Stimulated activated CD8-positive, alpha-beta memory T cell treated with anti-CD3 and anti-CD28 coated beads, Interleukin-12 subunit alpha, Interleukin-12 subunit beta, amount 100 ng/mL, for 4 hours (primary cell): ENCODE results near the gene AAR2.

Experiments
- DNase-seq: peaks from one replicate; pipeline ENCODE4 v3.0.0-alpha.2; 2020; ENCODE audit warnings: low read depth

AAR2 gene

GRCh38 chr20:36260316-36260715 lies 24.0 kb downstream of the AAR2 start:
- DNase-seq, result no peak

GRCh38 chr20:36261389-36262105 lies 25.3 kb downstream of the AAR2 start:
- DNase-seq, result no peak

- DNase-seq, result no peak
These were observed 26.2 kb downstream of the AAR2 start for GRCh38 chr20:36262440-36262839.

GRCh38 chr20:36264426-36265246 lies 28.4 kb downstream of the AAR2 start:
- no peak for DNase-seq

- no peak for DNase-seq
These were observed 29.9 kb downstream of the AAR2 start for GRCh38 chr20:36266189-36266588.

DNA sequence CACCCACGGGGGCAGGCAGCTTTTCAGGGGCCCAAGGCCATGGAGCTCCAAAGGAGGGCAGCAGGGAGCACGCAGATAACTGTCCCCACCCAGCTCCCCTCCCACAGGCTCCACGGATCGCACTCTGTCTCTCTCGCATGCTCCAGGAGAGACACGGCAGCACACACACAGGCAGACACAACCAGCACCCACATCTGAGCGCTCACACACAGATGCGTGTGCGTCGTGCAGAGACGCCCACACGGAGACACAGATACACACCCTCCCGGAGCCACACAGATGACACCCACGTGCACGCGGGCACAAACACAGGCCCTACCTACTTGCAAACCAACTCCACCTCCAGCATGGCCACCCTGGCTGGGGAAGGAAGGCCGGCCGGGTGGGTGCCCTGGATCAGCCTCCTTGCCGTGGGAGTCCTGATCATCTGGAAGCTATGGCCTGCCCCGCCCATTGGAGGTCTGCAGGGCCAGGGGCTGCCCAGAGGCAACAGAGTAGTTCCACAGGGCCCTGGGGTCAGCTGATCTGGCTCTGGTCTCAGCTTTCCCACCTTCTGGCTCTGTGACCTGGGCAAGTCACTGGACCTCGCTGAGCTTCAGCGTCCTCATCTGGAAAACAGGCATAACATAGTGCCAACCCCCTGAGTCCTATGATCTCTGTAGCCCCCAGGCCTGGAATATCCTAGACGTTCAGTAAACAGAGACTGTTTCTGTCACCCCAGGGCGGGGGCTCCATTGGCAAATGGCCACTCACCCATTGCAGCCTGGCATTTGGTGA lies 31.5 kb downstream of the AAR2 start:
- DNase-seq, result no peak

DNA sequence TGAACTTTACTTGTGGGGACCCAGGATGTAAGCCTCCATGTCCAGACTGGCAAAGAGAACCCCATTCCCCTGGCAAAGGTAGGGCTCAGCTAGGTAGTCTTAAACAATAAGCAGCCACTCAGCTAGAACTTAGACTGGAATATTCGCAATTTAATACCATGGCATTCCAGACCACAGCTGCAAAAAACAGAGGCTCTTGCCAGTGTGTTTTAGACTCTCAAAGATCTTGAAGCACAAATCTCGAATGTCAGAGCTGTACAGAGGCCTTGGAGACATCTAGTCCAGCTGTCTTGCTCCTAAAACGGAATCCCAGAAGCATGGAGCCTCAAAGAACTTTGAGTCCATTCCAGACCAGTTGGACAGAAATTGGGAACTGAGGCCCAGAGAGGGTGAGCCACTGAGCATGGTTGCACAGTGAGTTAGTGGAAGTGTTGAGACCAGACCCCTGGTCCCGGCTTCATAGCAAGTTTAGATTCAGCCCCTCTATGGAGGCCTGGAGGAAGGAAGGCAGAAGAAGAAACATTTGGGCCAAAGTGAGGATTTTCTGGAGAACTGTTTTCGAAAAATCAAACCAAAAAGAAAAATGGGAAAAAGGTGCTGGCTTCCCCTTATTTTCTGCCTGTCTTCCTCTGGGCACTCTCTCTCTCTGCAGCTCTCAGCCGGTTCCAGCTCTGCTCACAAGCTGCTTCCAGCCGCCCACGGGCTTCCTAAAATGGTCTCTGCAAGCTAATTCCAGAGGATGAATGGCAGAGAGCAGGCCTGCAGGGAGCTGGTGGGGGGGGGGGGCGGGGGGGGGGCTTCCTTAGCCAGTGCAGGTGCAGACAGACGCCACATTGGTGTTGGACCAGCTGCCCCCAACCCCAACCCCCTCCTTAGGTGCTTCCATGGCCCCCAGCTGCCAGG lies 32.4 kb downstream of the AAR2 start:
- DNase-seq, result no peak

DNA sequence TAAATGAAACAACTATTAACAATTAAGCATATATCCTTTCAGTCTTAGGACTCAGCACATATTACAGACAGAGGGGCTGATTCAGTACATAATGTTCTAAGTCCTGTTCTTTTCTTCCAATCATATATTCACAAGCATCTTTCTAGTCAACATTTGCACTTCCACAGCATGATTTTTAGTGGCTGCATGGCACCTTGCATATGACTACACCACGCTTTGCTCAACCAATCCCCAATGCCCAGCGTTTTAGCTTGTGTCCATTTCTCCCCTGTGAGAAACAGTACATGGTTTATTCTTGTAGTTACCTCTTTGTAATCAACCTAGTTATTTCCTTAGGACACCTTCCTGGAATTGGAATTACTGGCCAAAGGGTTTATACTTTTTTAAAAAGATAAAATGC lies 33.2 kb downstream of the AAR2 start:
- DNase-seq, result no peak

DNA sequence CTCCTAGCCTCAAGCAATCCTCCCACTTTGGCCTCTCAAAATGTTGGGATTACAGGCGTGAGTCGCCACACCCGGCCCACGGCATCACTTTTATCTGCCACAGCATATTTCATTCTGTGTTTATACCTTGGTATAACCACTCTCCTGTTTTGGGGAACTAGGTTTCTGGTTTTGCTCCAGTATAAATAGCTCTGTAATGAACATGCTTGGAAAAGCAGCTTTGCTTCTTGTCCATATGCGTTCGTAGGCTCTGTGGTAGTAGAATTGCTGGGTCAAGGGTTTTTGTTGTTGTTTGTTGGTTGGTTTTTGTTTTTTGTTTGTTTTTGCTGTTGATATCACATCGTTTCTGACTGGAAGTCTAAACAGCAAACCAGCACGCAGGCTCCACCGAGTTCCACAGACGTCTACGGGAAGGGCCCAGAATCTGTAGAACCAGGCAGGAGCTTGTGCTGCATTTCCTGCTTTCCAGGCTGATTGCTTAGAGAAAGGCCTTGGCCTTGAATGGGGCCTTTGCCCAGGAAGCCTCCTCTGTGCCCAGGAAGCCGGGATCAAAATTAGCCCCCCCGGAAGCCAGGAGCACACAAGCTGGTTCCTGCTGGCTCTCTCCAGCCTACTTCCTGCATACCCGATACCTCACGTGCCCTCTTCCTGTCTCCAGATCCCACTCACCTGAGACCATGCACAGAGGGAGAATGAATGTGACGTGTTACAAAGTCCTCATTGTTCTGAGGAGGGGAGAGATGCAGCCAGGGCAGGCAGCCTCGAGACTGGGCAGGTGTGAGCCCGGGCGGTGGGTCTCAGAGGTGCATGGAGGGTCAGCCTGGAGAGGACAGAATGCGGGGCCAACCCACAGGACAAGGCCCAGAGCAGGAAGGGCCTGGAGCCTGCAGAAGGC lies 34.7 kb downstream of the AAR2 start:
- no peak for DNase-seq

DNA sequence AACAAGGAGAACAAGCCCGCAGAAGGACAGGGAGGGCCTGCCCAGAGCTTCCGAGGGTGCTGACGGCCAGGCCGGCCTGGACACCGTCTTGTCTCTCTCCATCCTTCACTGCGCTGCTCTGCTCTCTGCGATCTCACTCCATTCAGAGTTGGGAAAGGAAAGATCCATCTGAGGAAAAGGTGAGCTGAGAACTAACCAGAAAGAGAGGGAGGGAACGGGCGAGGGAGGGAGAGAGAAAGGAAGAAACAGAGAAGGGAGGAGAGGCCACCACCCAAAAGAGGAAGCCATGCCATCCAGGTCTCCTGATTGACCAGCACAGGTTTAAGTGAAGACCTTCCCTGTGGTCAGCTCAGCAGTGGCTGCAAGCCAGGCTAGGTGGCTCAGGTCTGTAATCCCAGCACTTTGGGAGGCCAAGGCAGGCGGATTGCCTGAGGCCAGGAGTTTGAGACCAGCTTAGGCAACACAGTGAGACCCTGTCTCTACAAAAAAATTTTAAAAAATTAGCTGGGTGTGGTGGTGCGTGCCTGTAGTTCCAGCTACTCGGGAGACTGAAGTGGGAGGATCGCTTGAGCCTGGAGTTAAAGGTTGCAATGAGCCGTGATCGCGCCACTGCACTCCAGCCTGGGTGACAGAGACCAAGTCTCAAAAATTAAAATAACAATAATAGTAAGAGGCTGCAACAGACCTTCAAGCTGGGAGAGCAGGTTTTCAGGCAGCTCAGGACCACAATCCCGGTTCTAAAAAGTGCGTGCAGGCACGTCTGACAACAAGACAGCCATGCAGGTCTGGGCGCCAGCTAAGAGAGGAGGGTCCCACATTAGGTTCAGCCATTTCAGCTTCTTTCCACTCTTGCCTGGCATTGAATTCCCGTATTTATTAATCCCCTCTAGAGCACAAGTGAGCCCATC lies 35.6 kb downstream of the AAR2 start:
- DNase-seq, result no peak

DNA sequence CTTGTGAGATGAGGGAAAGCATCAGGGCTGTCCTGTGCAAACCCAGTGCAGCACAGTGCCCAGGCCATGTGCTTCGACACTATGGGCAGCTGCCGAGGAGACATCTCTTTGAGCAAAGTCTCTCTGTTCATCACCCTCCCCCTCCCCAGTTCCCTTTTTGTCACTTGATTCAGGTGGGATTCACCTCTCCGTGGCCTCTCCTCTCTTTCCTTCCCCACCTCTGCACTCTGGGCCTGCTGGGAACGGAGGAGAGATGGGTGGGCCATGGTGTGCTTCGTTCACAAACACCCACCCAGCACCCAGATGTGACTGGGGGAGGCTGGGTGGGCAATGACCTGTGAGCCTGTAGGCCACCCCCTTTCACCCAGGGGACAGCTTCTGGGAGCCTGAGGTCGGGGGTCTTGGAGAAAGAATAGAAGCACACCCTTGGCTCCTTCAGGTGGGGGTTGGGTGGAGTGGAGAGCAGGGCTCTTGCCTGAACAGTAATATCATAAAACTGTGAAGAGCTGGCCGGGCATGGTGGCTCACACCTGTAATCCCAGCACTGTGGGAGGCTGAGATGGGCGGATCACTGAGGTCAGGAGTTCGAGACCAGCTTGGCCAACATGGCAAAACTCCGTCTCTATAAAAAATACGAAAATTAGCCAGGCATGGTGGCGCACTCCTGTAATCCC lies 36.4 kb downstream of the AAR2 start:
- no peak for DNase-seq

DNA sequence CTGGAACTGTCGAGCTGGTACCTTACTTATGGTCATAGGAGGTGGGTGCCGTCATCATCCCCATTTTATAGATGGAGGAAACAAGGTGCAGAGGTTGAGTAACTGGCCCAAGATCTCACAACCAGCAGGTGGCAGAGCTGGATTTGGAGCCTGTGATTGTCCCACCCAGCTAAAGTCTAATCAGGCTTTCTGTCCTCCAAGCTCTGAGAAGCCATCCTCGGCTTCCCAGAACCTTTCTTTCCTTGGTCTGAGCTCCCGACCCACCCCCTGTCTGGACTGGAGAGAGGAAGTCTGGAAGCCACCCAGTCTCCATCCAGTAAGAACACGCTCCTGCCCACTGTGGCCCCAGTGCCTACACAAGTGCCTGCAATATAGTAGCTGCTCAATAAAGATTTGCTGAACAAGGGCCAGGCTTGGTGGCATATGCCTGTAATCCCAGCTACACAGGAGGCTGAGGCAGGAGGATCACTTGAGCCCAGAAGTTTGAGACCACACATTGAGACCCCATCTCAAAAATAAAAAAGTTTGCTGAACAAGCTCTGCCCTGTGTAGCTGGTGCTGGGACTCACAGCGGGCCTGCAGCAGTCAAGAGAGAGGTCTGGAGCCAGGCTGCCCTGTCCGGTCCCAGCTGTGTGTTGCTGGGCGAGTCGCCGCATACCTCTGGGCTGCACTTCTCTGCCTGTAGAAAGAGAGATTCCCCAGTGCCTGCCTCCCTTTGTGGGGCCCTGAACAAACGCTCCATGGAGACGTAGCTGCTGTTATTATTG lies 37.3 kb downstream of the AAR2 start:
- no peak for DNase-seq

DNA sequence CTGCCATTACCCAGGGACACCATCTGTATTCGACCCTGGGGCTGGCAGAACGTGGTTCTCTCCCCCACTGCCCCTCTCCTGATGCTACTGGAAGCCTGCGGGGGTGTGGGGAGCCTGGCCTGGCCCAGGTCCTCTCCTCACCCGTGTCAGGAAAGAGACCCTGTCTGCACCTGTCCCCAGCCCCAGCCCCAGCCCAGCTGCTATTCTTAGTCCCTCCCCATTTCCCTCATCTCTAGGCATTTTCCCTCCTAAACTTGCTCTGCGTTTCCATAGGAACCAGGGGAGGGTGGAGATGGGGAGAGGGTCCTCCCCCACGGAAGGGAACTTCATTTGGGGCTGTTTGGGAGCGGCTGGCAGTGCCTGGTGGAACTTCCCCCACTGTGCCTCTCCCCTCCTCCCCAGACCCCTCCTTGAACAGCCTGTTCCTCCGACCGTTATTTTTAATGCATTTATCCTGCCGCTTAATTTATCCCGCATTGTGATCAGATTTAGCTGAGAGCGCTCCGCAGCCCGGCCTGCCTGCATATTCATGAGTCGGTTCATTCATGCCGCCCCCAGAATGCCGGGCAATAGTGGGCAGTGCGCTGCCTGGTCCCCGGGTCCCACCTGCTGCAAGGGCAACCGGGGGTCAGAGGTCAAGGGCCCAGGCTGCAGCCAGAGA lies 38.0 kb downstream of the AAR2 start:
- DNase-seq, result no peak

- no peak for DNase-seq
These were observed 38.7 kb downstream of the AAR2 start for GRCh38 chr20:36275011-36275410.

GRCh38 chr20:36275441-36276189 lies 39.3 kb downstream of the AAR2 start:
- DNase-seq, result no peak

GRCh38 chr20:36277546-36277945 lies 41.3 kb downstream of the AAR2 start:
- DNase-seq, result no peak

GRCh38 chr20:36279362-36279761 lies 43.1 kb downstream of the AAR2 start:
- no peak for DNase-seq
